GM12864 (cell line): ENCODE results near the gene SIRPA.

Source experiments
- DNase-seq: peaks from one replicate; pipeline ENCODE4 v3.0.0-alpha.2; 2011; ENCODE audit warnings: low read depth
- H3K4me3 ChIP-seq: 2 replicates; pipeline ENCODE4 v1.5.1; 2011; ENCODE audit warnings: mild to moderate bottlenecking, low read depth, low read length, control low read depth
- TF ChIP-seq, protein P1 (sequence below): IDR thresholded peaks from 2 replicates; pipeline ENCODE4 v1.5.1; 2011; ENCODE audit warnings: low read depth, mild to moderate bottlenecking, moderate library complexity, low read length, control low read depth, inconsistent platforms; ENCODE audit errors: missing control alignments

SIRPA gene

DNA sequence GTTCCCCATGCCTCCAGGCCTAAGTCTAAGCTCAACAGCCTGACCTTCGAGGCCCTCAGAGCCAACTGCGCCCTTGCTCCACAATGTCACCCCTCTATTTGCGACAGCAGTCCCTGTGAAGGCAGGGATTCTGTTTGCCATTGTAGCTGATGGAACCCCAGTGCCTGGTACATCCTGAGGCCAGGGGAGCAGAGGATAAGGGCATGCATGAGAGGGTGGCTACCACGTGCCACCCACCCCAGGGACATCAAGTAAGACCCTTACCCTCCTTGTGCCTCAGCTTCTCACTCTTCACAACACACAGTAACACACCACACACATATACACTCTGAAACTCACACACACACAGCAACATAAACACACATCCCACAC, 20.0 kb upstream of the SIRPA start:
- no peak overlapping the region for H3K4me3 ChIP-seq
- DNase-seq: no peak
- TF ChIP-seq, protein P1, sequence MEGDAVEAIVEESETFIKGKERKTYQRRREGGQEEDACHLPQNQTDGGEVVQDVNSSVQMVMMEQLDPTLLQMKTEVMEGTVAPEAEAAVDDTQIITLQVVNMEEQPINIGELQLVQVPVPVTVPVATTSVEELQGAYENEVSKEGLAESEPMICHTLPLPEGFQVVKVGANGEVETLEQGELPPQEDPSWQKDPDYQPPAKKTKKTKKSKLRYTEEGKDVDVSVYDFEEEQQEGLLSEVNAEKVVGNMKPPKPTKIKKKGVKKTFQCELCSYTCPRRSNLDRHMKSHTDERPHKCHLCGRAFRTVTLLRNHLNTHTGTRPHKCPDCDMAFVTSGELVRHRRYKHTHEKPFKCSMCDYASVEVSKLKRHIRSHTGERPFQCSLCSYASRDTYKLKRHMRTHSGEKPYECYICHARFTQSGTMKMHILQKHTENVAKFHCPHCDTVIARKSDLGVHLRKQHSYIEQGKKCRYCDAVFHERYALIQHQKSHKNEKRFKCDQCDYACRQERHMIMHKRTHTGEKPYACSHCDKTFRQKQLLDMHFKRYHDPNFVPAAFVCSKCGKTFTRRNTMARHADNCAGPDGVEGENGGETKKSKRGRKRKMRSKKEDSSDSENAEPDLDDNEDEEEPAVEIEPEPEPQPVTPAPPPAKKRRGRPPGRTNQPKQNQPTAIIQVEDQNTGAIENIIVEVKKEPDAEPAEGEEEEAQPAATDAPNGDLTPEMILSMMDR: no peak

DNA sequence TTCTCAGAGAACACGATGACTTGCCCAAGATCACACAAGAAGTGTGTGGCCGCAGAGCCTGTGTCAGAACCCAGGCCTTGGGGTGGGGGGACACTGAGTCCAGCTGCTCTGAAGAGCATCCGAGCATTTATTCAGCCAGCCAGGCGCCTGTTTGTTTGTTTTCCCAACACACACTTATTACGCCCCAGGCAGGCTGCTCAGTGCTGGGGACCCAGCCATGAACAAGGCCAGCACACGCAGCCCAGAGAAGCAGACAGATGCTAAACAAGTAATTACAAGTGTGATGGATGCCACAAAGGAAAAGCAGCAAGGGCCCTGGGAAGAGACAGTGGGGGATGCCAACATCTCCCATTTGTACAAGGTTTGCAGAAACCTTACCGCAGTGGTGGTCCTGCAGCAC, 19.4 kb upstream of the SIRPA start:
- DNase-seq: no peak
- H3K4me3 ChIP-seq: no peak overlapping the region
- TF ChIP-seq, protein P1: no peak

DNA sequence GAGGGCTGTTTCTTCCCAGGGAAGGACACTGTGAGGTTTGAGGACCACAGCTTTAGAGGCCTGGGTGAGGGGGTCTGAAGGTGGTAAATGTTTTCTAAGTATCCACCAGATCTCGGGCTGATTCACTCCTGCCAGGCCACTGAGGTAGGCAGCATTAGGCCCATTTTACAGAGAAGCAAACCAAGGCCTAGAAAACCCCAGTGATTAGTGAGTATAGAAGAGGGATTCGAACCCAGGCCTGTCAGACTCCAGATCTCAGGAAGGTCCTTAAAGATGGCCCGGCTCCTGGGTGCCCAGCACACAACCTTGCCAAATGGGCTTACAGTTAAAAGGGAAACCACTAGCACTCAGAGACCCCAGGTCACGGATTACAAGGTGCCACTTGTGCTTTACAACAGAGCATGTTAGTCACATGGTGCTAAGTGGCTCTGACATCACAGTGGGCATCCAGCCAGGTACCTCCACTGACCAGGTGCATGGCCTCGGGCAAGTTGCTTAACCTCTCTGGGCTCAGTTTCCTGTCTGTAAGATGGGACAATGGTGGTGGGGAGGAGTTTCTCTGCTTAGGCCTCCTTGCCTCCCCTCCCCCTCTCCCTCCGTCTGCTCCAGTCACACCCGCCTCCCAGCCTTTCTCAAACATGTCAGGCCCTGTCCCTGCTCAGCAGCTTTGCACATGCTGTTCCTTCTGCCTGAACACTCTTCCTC, 18.8 kb upstream of the SIRPA start:
- TF ChIP-seq, protein P1: no peak
- H3K4me3 ChIP-seq: no peak overlapping the region
- no peak for DNase-seq

DNA sequence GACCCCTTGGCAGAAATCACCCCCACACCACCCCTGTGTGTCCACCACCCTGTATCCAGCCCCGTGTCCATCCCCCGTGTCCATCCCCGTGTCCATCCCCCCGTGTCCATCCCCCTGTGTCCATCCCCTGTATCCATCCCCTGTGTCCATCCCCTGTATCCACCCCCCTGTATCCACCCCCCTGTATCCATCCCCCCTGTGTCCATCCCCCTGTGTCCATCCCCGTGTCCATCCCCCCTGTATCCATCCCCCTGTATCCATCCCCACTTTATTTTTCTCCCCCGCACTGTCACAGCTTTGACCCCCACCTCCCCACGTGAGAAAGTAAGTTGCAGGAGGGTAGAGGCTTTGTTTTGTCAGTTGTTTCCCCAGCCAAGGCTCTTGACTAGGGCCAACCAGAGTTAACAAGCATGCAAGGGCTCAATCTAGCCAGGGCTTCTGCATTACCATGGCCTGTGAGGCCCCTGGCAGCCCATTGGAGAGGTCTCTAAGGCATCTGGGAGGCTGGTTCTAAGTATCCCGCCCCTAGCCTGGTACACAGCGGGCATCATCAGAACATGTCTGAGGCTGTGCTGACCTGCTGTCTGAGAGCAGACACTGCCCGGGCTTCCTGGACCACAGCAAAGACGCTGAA, 18.1 kb upstream of the SIRPA start:
- no peak for DNase-seq
- TF ChIP-seq, protein P1: no peak
- H3K4me3 ChIP-seq: no peak overlapping the region

DNA sequence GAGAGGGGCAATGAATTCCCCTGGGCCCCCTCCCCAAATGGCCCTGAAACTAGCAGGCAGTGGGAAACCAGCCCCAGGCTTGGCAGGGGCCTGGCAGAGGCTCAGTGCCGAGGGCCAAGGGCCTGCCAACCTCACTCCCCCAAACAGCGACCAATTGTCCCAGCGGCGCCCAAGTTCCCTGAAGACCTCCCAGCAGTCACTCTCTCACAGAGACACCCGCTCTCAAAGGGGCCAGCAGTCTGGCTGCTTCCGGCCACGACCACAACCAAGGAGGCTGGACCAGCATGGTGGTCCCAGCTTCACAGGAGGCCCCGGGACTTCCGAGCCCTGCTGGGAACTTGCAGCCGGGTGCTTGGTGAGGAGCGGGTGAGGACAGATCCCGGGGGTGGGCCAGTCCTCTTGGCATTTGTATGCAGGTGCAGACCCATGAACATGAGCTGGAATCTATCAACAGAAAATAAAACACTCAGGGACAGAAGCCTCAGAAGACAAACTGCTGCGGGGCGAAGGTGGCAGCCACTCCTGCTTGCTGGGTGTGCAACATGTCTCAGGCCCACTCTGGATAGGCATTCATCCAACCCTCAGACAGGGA, 17.5 kb upstream of the SIRPA start:
- no peak overlapping the region for H3K4me3 ChIP-seq
- DNase-seq: no peak
- TF ChIP-seq, protein P1: no peak

DNA sequence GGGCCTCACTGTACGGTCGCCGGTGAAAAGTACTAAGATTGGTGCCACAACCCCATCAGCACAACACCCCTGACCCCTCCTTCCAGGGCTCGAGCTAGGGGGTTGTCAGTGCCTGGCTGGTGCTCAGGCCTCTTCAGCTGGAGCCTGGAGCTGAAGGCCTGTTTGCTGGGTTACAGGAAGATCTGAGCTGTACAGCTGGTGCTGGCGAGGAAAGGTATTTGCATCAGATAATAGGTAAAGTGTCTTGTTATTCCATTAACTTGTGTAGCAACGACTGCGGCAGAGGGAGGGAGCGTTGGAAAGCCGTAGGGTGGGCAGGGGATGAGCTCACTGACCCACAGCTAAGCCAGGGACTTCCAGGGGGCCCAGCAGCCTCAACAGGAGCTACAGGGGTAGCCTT, 15.8 kb upstream of the SIRPA start:
- no peak for DNase-seq
- H3K4me3 ChIP-seq: no peak overlapping the region
- TF ChIP-seq, protein P1: no peak
